Measurements from ENCODE around the gene CHST8.

GRCh38 chr19:33719366-33720154 is 97.8 kb downstream of the CHST8 start:
- TF ChIP-seq, protein P1, sequence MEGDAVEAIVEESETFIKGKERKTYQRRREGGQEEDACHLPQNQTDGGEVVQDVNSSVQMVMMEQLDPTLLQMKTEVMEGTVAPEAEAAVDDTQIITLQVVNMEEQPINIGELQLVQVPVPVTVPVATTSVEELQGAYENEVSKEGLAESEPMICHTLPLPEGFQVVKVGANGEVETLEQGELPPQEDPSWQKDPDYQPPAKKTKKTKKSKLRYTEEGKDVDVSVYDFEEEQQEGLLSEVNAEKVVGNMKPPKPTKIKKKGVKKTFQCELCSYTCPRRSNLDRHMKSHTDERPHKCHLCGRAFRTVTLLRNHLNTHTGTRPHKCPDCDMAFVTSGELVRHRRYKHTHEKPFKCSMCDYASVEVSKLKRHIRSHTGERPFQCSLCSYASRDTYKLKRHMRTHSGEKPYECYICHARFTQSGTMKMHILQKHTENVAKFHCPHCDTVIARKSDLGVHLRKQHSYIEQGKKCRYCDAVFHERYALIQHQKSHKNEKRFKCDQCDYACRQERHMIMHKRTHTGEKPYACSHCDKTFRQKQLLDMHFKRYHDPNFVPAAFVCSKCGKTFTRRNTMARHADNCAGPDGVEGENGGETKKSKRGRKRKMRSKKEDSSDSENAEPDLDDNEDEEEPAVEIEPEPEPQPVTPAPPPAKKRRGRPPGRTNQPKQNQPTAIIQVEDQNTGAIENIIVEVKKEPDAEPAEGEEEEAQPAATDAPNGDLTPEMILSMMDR (IDR thresholded peaks at IDR 0.05; ENCODE audit: low read depth, low read length, missing input control): no peak
- TF ChIP-seq EGR1 (IDR thresholded peaks at IDR 0.05; ENCODE audit: low read depth in 2 of 2): no peak
- TF ChIP-seq GABPA (IDR thresholded peaks at IDR 0.05 in 1 of 2, conservative IDR thresholded peaks at IDR 0.05 in 1 of 2): no peak
- TF ChIP-seq HNF4A (conservative IDR thresholded peaks at IDR 0.05): no peak
- no peak for TF ChIP-seq MAX (IDR thresholded peaks at IDR 0.05)
